BLaER1 treated with 17β-estradiol and CSF1 and Interleukin-3, amounts not matched to agents 10 nM and 100 nM (cell line): ENCODE results near the gene ZBTB7C.

Experiments
- H3K27ac ChIP-seq, 11 experiments: shearing (Covaris generic); formaldehyde crosslinking; 2 replicates each; pipeline ENCODE4 v1.8.1; 2022
- H3K27me3 ChIP-seq, 11 experiments: shearing (Covaris generic); formaldehyde crosslinking; 2 replicates each; pipeline ENCODE4 v1.8.1; 2022
- H3K36me3 ChIP-seq, 11 experiments: shearing (Covaris generic); formaldehyde crosslinking; 2 replicates each; pipeline ENCODE4 v1.8.1; 2022
- H3K4me1 ChIP-seq, 10 experiments: shearing (Covaris generic); formaldehyde crosslinking; 2 replicates each; pipeline ENCODE4 v1.8.1; 2022
- H3K4me2 ChIP-seq, 11 experiments: shearing (Covaris generic); formaldehyde crosslinking; 2 replicates each; pipeline ENCODE4 v1.8.1; 2022
- H3K4me3 ChIP-seq, 10 experiments: shearing (Covaris generic); formaldehyde crosslinking; 2 replicates each; pipeline ENCODE4 v1.8.1; 2022
- H3K9ac ChIP-seq, 11 experiments: shearing (Covaris generic); formaldehyde crosslinking; 2 replicates each; pipeline ENCODE4 v1.8.1; 2022
- H3K9me3 ChIP-seq, 11 experiments: shearing (Covaris generic); formaldehyde crosslinking; replicated peaks in 1 of 11; 2 replicates each; pipeline ENCODE4 v1.8.1; 2022
- H4K20me1 ChIP-seq, 11 experiments: shearing (Covaris generic); formaldehyde crosslinking; 2 replicates each; pipeline ENCODE4 v1.8.1; 2022
- Cebpa-rat ChIP-seq, 11 experiments: shearing (Covaris generic); IDR thresholded peaks; 2 replicates each; pipeline ENCODE4 v1.8.1; 2022

ZBTB7C gene

DNA sequence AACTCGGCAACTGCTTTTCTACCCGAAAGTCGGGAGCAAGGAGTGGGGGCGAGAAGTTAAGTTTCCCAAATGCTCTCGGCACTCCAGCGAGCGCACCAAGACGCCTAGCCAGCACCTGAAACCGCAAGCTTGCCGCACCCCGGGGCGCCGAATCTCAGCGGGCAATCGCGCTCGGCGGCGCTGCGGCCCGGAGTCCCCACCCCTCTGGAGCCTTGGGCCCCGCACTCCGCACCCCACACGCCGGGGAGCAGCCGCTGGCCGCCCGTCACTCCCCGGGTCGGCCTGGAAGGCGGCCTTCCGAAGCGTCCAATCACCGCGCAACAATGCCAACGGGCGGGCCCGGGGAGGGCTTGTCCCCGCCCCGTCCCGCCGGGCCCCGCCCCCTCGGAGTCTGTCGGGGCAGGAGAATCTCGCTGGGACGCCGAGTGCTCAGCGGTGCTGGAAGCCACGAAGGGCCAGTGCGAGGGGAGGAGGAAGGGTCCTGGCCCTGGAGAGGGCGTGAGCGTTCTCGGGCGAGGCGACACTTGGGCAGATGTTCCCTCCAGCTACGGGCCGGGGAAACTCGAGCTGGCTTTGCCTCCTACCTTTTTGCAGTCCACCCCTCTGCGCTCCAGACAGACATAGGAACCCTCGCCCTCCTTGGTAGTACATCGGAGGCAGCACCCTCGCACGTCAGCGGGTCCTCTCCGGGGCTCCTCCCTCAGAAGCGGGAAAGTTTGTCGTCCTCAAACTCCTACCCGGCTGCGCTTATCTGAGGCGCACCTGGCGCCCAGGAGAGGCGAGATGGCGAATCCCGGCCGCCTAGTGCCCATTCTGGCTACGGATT lies 1.1 kb upstream of the ZBTB7C start:
- Histone ChIP-seq H3K9ac (peak overlapping the region; percentile 3 to 71 (median 65); a peak in 21 of 22 replicates), H3K4me1 (peaks cover 9 to 38% (median 14%) of the 10 kb centered on the region in 10 experiments; a peak in 18 of 20 replicates), H4K20me1 (peaks cover 0 to 42% (median 27%) of the 10 kb centered on the region in 11 experiments; a peak in 15 of 22 replicates), H3K4me2 (peak overlapping the region; percentile 97 to 100 (median 100)), H3K27ac (no peak overlapping the region), H3K4me3 (peak overlapping the region; percentile 68 to 83 (median 72)), H3K27me3 (peaks cover 63 to 72% (median 72%) of the 10 kb centered on the region in 11 experiments), H3K9me3 (peaks cover 0 to 10% (median 0%) of the 10 kb centered on the region in 11 experiments; a peak in 3 of 22 replicates), H3K36me3 (no peaks in the 10 kb centered on the region)
- TF ChIP-seq Cebpa-rat (IDR thresholded peaks at IDR 0.05) = no peak

DNA sequence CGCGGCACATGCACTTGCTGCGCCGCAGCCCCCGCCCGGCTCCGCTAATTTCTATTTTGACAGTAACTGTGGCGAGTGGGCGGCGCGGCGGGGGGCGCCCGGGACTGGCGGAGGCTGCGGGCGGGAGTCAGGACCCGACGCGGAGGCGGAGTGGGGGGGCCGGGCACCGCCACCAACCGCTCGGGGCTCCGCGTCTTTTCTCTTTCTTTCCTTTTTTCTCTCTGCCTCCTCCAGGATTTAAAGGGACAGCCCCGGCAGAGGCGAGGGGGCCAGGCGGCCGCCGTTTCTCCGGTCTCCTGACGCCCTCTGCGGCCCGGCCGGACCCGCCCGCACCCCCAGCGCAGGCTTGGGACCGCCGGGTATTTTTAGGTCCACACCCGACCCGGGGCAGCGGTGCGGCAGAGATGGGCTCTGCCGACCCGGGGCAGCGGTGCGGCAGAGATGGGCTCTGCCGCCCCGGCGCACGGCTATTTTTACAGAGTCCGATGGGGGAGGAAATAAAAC lies 460 bp upstream of the ZBTB7C start:
- Histone ChIP-seq H3K36me3 (no peaks in the 10 kb centered on the region), H3K9me3 (peaks cover 0 to 10% (median 0%) of the 10 kb centered on the region in 11 experiments; a peak in 3 of 22 replicates), H3K27me3 (peaks cover 64 to 77% (median 75%) of the 10 kb centered on the region in 11 experiments), H3K4me2 (peak overlapping the region; percentile 97 to 100 (median 100)), H3K9ac (peak overlapping the region; percentile 3 to 71 (median 65); a peak in 21 of 22 replicates), H3K4me1 (peaks cover 9 to 41% (median 14%) of the 10 kb centered on the region in 10 experiments; a peak in 18 of 20 replicates), H4K20me1 (peaks cover 0 to 42% (median 27%) of the 10 kb centered on the region in 11 experiments; a peak in 15 of 22 replicates), H3K4me3 (peak overlapping the region; percentile 68 to 83 (median 72)), H3K27ac (no peak overlapping the region)
- TF ChIP-seq Cebpa-rat (IDR thresholded peaks at IDR 0.05) = no peak

DNA sequence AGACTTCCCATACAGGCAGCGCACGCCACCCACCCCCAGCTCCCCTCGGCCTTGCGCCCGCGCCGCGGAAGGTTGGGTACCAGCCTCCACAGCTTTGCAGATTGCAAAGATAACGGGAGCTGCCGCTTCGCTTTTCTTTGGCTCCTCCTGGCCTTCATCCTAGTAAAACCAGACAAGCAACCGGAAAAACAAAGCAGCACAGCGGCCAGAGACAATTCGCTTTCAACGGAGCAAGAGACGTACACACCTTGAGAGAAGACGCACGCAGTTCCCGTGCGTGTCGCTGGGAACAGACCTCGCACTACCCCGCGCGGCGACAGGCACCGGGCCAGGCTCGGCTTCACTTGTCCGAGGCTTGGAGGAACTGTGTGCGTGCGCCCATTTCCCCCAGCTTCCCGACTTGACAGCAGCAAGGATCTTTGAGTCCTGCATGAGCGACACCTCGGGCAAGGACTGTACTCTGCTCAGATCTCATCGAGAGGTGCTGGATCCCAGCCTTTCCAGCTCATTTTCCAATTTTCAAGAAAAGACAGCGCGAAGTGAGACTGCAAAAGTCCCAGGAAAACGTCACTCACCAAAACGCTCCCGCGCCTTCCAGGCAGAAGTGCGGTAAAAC lies 964 bp downstream of the ZBTB7C start:
- H3K9me3 ChIP-seq = peaks cover 0 to 2% (median 0%) of the 10 kb centered on the region in 11 experiments; a peak in 3 of 22 replicates
- H3K36me3 ChIP-seq = no peaks in the 10 kb centered on the region
- H3K4me1 ChIP-seq = peaks cover 9 to 29% (median 14%) of the 10 kb centered on the region in 10 experiments; a peak in 18 of 20 replicates
- H3K4me2 ChIP-seq = peak overlapping the region; percentile 97 to 100 (median 100)
- peak overlapping the region in 3 of 11 experiments; percentile 59 to 69 (median 69); a peak in 2 of 22 replicates for H3K9ac ChIP-seq
- peaks cover 66 to 82% (median 79%) of the 10 kb centered on the region in 11 experiments for H3K27me3 ChIP-seq
- H3K4me3 ChIP-seq = peak overlapping the region; percentile 68 to 83 (median 72)
- H4K20me1 ChIP-seq = peaks cover 0 to 45% (median 27%) of the 10 kb centered on the region in 11 experiments; a peak in 15 of 22 replicates
- no peak for TF ChIP-seq Cebpa-rat (IDR thresholded peaks at IDR 0.05)
- H3K27ac ChIP-seq = no peak overlapping the region

DNA sequence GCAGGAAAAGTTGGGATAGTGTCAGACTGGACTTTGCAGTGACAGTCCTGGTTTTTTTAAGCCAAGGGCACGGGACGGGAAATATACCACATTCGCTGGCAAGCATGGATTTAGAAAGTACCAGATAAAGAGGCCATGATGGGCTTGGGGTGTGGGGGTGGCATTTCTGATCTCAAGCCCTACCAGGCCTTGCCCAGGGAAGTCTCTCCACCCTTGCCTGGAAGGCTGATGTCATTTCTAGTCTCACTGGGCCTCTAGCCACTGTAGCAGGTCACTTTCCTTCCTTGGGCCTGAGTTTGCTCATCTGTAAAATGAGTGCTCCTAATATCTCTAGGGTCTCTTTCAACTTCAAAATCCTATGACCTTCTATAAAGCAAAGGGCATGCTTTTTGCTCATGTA lies 1.8 kb downstream of the ZBTB7C start:
- Histone ChIP-seq H3K4me3 (peak overlapping the region in 1 of 10 experiments; percentile 83; a peak in 1 of 20 replicates), H3K27me3 (peaks cover 66 to 81% (median 78%) of the 10 kb centered on the region in 11 experiments)

DNA sequence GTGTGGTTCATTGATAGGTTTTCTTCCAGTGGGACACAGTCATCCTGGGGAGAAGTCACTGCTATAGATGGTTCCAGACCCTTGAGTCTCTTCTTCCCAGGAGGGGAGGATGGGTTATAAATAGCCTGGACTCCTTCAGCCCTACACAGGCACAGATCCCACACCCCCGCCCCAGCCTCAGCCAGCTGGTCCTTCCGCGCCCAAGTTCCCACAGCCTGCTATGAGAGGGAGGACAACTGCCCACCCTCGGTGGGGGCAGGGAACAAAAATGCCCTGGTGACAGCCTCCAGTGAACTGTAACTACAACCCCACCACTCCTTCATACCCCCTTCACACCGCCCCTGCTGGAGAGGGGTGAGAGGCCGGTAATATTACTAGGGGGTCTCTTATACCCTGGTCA lies 3.2 kb downstream of the ZBTB7C start:
- no peaks in the 10 kb centered on the region for H3K36me3 ChIP-seq
- H3K9ac ChIP-seq = no peak overlapping the region
- H3K4me2 ChIP-seq = no peak overlapping the region
- no peaks in the 10 kb centered on the region for H3K9me3 ChIP-seq
- H3K27me3 ChIP-seq = peaks cover 52 to 67% (median 64%) of the 10 kb centered on the region in 11 experiments
- TF ChIP-seq Cebpa-rat (IDR thresholded peaks at IDR 0.05) = no peak
- no peak overlapping the region for H3K4me3 ChIP-seq
- H4K20me1 ChIP-seq = peaks cover 0 to 37% (median 20%) of the 10 kb centered on the region in 11 experiments; a peak in 15 of 22 replicates
- H3K4me1 ChIP-seq = peaks cover 9 to 25% (median 14%) of the 10 kb centered on the region in 10 experiments; a peak in 17 of 20 replicates
- H3K27ac ChIP-seq = no peak overlapping the region

More for the DNA sequence above, 1.8 kb downstream of the ZBTB7C start:
- Histone ChIP-seq H3K4me2 (no peak overlapping the region), H3K9me3 (no peaks in the 10 kb centered on the region), H3K9ac (no peak overlapping the region), H3K4me1 (peaks cover 9 to 25% (median 14%) of the 10 kb centered on the region in 10 experiments; a peak in 17 of 20 replicates), H4K20me1 (peaks cover 0 to 45% (median 27%) of the 10 kb centered on the region in 11 experiments; a peak in 15 of 22 replicates), H3K27ac (no peak overlapping the region), H3K36me3 (no peaks in the 10 kb centered on the region)
- TF ChIP-seq Cebpa-rat (IDR thresholded peaks at IDR 0.05) = no peak

DNA sequence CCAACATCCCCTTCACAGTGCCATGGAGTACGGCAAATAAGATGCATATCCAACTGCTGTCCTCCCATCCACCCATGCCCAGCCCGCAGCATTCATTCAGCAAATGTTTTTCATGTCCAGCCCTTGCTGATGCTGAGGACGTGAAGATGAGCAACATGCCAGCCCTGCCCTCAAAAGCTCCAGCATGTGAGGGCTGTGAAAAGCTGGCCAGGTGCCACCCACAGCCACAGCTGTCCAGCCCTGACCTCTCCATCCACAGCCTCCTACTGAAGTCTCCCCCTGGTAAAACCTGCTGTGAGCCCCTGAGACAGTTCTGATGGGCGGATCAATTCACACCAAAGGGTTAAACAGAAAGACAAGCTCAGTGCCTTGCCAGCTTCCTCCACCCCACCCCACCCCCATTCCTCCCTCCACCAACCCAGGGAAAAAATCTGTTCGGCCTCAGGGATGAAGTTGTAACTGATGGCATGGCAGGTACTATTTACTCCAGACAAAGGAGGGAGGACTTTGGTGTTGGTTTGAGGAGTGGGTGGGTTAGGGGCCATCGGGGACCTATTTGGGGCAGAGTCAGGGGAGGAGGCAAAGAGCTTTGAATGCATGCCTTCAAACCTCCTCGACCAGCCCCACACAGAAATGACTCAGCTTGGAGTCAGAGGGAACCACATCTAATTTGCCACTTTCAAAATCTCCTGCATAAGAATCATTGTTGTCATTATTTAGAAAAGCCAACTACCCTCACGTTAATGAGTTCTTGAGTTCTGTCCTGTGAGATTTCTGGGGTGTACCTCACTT lies 4.3 kb downstream of the ZBTB7C start:
- H3K4me3 ChIP-seq = no peak overlapping the region
- H3K4me1 ChIP-seq = peaks cover 10 to 24% (median 14%) of the 10 kb centered on the region in 10 experiments; a peak in 19 of 20 replicates
- H3K9me3 ChIP-seq = no peaks in the 10 kb centered on the region
- no peak for TF ChIP-seq Cebpa-rat (IDR thresholded peaks at IDR 0.05)
- peaks cover 45 to 56% (median 53%) of the 10 kb centered on the region in 11 experiments for H3K27me3 ChIP-seq
- peak overlapping the region in 4 of 11 experiments; percentile 13 to 49 (median 32); a peak in 4 of 22 replicates for H3K4me2 ChIP-seq
- H4K20me1 ChIP-seq = peaks cover 0 to 34% (median 14%) of the 10 kb centered on the region in 11 experiments; a peak in 15 of 22 replicates
- H3K36me3 ChIP-seq = no peaks in the 10 kb centered on the region
- H3K9ac ChIP-seq = no peak overlapping the region
- no peak overlapping the region for H3K27ac ChIP-seq

DNA sequence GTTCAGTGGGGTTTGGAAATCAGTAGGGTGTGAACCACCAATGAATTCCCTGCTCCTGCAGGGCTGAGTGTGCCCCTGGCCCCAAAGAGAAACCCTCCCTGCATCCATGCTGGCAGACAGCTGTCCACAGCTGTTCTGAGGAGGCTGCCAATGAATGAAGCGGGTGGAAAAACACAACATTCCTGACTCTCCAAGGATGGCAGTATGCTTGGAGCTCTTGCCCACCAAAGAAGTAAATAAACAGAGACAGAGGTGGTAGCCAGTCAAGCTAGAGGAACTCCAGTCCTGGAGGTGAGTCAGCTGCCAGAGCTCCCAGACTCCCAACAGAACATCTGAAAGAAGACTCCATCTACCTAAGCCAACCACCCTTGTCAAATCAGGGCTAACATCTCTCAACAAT lies 6.2 kb downstream of the ZBTB7C start:
- no peak overlapping the region for H3K4me2 ChIP-seq
- no peak overlapping the region for H3K4me3 ChIP-seq
- no peaks in the 10 kb centered on the region for H3K36me3 ChIP-seq
- TF ChIP-seq Cebpa-rat (IDR thresholded peaks at IDR 0.05) = no peak
- no peaks in the 10 kb centered on the region for H3K9me3 ChIP-seq
- no peak overlapping the region for H3K9ac ChIP-seq
- H3K4me1 ChIP-seq = peaks cover 11 to 26% (median 14%) of the 10 kb centered on the region in 10 experiments
- peaks cover 0 to 17% (median 6%) of the 10 kb centered on the region in 11 experiments; a peak in 13 of 22 replicates for H4K20me1 ChIP-seq
- H3K27me3 ChIP-seq = peaks cover 26 to 41% (median 34%) of the 10 kb centered on the region in 11 experiments
- no peak overlapping the region for H3K27ac ChIP-seq
